Cardiac muscle cell (in vitro differentiated cells and primary cell): ENCODE measurements around the gene ZRANB3. TPM values are rescaled to one million over a fixed set of nuclear protein-coding genes. Genes with fewer than 3 reads are reported as not detected.

ENCODE experiments used
- DNase-seq, 2 donors: peaks; one replicate each; pipeline versions ENCODE4 v3.0.0 to v3.0.0-alpha.2; 2010 to 2017; ENCODE audit warnings: low read depth in 1 of 2, low spot score in 1 of 2
- H3K27ac ChIP-seq: fragments of 200-600 bp; sonication (generic); 2 replicates; pipeline ENCODE4 v1.5.1; 2016
- H3K27me3 ChIP-seq: fragments of 200-600 bp; sonication (generic); 2 replicates; pipeline ENCODE4 v1.6.0; 2016; ENCODE audit warnings: control low read depth
- H3K36me3 ChIP-seq: fragments of 200-600 bp; sonication (generic); 2 replicates; pipeline ENCODE4 v1.5.1; 2016; ENCODE audit warnings: control low read depth
- H3K4me1 ChIP-seq: fragments of 200-600 bp; sonication (generic); 2 replicates; pipeline ENCODE4 v1.8.1; 2017; ENCODE audit warnings: low read depth, mild to moderate bottlenecking, mixed run types
- H3K4me3 ChIP-seq: fragments of 200-600 bp; sonication (generic); 2 replicates; pipeline ENCODE4 v1.5.1; 2016; ENCODE audit warnings: mild to moderate bottlenecking
- H3K9me3 ChIP-seq: fragments of 200-600 bp; sonication (generic); 2 replicates; pipeline ENCODE4 v1.5.1; 2017; ENCODE audit warnings: low read depth, mild to moderate bottlenecking, control low read depth
- polyA plus RNA-seq: library from polyadenylated mRNA; unstranded; fragments of >200 nt; fragmentation: Nextera tagmentation; extraction: Ambion mirVana; gene quantifications from 2 replicates; pipeline ENCODE4 v1.2.1, GENCODE V29; 2016
- total RNA-seq: library from RNA; depleted of rRNA; stranded (reverse); fragments of >200 nt; gene quantifications from 2 replicates; pipeline ENCODE4 v1.2.3, GENCODE V29; 2016
- TF ChIP-seq, protein P1 (sequence below): IDR thresholded peaks from 2 replicates; pipeline ENCODE4 v1.5.1; 2012; ENCODE audit warnings: low read depth, mild to moderate bottlenecking, low read length

ZRANB3 gene
- total and polyA plus RNA-seq, 2 experiments from 2014 or later = 3.9 to 8.8 TPM

DNA sequence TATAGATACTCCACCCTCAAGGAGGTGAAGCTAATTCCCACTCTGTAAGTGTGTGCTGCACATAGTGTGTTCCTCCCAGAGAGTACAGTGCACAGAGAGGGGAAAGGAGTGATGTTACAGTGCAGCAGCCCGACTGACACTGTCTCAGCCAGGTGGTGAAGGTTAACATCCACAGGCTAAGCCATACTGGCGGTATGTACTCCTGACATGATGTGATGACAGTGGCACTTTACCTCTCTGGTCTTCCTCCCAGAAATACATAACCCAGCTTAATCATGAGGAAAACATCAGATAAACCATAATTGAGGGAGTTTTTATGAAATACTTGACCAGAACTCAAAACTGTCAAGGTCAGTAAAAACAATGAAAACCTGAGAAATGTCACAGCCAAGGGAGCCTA lies 371.8 kb downstream of the ZRANB3 start:
- Histone ChIP-seq H3K4me3 (no peak overlapping the region), H3K36me3 (peaks cover 17% of the 10 kb centered on the region)
- TF ChIP-seq, protein P1, sequence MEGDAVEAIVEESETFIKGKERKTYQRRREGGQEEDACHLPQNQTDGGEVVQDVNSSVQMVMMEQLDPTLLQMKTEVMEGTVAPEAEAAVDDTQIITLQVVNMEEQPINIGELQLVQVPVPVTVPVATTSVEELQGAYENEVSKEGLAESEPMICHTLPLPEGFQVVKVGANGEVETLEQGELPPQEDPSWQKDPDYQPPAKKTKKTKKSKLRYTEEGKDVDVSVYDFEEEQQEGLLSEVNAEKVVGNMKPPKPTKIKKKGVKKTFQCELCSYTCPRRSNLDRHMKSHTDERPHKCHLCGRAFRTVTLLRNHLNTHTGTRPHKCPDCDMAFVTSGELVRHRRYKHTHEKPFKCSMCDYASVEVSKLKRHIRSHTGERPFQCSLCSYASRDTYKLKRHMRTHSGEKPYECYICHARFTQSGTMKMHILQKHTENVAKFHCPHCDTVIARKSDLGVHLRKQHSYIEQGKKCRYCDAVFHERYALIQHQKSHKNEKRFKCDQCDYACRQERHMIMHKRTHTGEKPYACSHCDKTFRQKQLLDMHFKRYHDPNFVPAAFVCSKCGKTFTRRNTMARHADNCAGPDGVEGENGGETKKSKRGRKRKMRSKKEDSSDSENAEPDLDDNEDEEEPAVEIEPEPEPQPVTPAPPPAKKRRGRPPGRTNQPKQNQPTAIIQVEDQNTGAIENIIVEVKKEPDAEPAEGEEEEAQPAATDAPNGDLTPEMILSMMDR = no peak

DNA sequence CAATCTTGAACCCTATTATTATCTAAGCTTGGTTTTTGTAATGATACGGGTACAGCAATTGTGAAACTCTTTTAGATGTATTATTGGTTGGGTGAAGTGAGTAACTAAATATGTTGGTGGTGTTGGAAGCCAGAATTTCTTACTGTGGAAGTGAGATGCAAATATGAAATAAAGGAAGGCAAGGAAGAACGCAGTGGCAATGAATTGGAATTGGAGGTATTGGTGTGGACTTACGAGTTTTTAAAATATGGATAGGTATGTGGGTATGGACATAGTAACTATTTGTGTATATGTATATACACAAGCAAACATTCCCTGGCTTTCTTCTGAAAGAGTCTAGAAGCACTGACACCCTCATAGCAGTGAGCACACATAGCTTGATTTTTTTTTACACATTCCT lies 373.2 kb downstream of the ZRANB3 start:
- Histone ChIP-seq H3K27me3 (no peaks in the 10 kb centered on the region), H3K4me3 (no peak overlapping the region), H3K36me3 (peaks cover 26% of the 10 kb centered on the region), H3K27ac (no peak overlapping the region), H3K9me3 (no peaks in the 10 kb centered on the region), H3K4me1 (no peaks in the 10 kb centered on the region)
- TF ChIP-seq, protein P1 = no peak
- no peak for DNase-seq

More for the DNA sequence above, 371.8 kb downstream of the ZRANB3 start:
- Histone ChIP-seq H3K27ac (no peak overlapping the region), H3K27me3 (no peaks in the 10 kb centered on the region), H3K9me3 (no peaks in the 10 kb centered on the region), H3K4me1 (no peaks in the 10 kb centered on the region)
- no peak for DNase-seq

DNA sequence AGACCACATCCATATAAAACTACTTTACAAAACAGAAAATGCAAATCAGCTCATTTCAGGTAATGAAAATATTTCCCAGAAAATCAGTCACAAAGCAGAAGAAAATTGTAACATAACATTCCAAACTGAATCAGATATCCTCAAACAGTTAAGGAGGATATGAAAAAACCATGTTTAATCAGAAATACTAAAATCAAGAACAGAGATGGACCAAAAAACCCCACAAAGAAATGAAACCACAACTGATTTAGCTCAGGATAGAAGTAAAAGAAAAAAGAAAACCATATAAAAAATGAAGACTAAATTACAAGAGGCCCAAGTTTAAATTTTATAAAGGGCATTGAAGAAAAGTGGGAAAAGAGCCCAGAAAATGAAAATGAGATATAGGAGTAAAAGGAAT lies 376.1 kb downstream of the ZRANB3 start:
- H3K27ac ChIP-seq = no peak overlapping the region
- TF ChIP-seq, protein P1 = no peak
- peaks cover 15% of the 10 kb centered on the region for H3K4me1 ChIP-seq
- no peak overlapping the region for H3K4me3 ChIP-seq
- H3K27me3 ChIP-seq = no peaks in the 10 kb centered on the region
- H3K9me3 ChIP-seq = no peaks in the 10 kb centered on the region
- no peak for DNase-seq
- H3K36me3 ChIP-seq = peaks cover 27% of the 10 kb centered on the region

DNA sequence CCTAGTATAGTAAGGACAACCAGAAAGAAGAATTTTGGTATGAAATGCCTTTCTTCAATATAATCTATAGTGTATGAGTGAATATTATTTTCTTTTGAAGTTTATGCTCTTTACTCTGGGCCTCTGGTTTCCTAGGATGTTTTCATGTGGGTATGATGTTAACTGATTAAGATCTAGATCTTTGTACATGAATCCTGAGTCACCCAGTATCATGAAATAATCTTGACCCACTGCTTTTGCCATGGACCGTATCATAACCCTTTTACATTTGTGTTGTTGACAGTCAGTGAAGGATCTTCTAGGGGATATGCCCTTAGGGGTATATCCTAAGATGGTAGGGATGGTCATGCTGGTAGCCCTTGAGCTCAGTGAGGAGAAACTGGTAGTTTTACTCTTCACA lies 378.7 kb downstream of the ZRANB3 start:
- DNase-seq = no peak
- no peaks in the 10 kb centered on the region for H3K9me3 ChIP-seq
- no peaks in the 10 kb centered on the region for H3K27me3 ChIP-seq
- H3K36me3 ChIP-seq = peaks cover 16% of the 10 kb centered on the region
- peaks cover 25% of the 10 kb centered on the region for H3K4me1 ChIP-seq
- no peak overlapping the region for H3K27ac ChIP-seq
- TF ChIP-seq, protein P1 = no peak
- no peak overlapping the region for H3K4me3 ChIP-seq

DNA sequence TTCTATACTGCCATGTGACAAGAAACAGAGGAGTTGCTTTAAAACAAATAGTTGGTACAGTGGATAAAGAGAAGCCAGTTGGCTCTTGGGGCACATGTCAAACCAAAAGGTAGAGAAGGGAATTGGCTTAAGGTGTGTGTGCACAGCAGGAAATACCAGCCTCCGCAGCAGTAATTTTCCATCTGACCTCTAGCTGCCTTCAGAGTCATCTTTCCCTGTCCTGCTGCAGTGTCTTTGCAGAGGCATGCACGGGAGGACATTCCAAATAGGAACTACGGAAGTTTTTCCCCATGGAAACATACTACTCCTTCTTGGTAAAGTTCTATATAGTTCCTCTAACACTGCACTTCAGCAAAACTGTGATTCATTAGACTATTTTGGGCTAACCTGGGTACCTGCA lies 379.4 kb downstream of the ZRANB3 start:
- Histone ChIP-seq H3K27ac (peak overlapping the region; percentile 86), H3K36me3 (peaks cover 16% of the 10 kb centered on the region), H3K4me1 (peaks cover 25% of the 10 kb centered on the region), H3K9me3 (no peaks in the 10 kb centered on the region), H3K27me3 (no peaks in the 10 kb centered on the region), H3K4me3 (no peak overlapping the region)
- DNase-seq = no peak
- TF ChIP-seq, protein P1 = no peak

DNA sequence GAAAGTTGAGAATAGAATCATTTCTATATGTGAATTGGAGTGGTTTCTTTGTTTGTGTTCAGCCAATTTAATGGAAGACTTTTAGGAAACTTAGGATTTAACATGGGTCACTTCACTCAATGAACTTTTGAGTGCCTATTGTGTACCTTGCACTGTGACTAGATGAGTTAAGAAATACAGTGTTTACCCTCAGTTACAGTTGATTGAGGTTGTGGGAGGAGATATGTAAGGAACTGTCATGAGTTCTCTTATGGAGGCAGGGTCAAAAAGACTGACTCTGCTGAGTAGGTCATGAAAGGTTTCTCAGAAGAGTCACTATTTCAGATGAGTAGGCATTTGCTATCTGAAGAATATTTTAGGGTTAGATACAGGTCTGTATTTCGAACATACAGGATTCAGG lies 380.3 kb downstream of the ZRANB3 start:
- TF ChIP-seq, protein P1 = no peak
- H3K4me3 ChIP-seq = no peak overlapping the region
- H3K27me3 ChIP-seq = no peaks in the 10 kb centered on the region
- H3K9me3 ChIP-seq = no peaks in the 10 kb centered on the region
- no peak for DNase-seq
- H3K4me1 ChIP-seq = peaks cover 25% of the 10 kb centered on the region
- H3K27ac ChIP-seq = peak overlapping the region; percentile 86
- H3K36me3 ChIP-seq = peaks cover 16% of the 10 kb centered on the region
